Inferior parietal cortex (tissue), 1 donor: Measurements from ENCODE around the gene PROM1.

Experiments used
- DNase-seq: peaks from one replicate; pipeline ENCODE4 v3.0.0-alpha.2; 2016; ENCODE audit errors: extremely low spot score

The PROM1 gene

DNA sequence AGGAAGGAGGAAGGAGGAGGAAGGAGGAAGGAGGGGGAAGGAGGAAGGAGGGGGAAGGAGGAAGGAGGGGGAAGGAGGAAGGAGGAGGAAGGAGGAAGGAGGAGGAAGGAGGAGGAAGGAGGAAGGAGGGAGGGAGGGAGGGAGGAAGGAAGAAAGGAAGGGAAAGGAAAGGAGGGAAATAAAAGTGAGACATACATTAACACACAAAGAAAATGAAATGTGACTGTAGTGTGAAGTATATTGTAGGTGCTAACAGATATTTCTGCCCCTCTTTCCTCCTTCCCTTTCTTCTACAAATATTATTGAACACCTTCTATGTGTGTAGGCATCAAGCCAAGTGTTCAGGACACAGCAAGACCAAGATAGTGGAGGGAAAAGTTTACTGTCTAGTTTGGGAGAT, 26.4 kb upstream of the PROM1 start:
- DNase-seq: no peak

DNA sequence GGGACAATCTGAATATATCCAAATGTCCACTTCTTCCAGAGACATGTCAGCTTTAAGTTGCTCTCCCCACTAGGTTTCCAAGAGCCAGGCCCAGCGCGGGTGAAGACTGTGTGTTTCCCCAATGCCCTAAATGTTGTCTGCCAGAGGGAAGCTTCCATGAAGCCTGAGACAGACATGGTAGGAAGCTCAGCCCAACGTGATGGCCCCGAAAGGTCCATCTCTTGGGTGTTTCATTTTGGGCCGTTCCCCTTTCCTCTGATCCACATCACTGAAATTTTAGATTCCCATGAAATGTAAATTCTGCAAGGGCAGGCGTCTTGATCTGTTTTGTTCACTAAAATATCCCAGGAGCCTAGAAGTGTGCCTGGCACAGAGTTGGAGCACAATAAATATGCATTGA, 25.4 kb upstream of the PROM1 start:
- DNase-seq: no peak

DNA sequence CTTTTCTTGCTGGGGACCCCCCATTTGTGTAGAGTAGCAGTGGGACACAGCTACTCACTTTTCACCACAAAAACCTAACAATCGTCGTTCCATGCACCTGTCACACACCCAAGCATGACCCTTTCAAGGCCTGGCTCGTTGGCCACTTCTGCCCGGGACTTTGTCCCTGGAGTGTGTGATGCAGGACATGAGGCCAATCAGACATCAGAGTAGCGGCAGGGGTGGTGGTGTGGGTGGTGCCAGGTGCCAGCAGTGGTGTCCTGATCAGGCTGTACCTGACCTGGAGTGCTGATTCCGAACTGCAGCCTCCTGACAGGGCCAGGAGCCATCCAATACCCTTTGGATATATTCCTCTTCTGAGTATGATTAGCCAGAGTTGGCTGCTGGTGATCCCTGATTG, 23.1 kb upstream of the PROM1 start:
- no peak for DNase-seq

- no peak for DNase-seq
Measured at GRCh38 chr4:16104520-16104919, 20.7 kb upstream of the PROM1 start.

DNA sequence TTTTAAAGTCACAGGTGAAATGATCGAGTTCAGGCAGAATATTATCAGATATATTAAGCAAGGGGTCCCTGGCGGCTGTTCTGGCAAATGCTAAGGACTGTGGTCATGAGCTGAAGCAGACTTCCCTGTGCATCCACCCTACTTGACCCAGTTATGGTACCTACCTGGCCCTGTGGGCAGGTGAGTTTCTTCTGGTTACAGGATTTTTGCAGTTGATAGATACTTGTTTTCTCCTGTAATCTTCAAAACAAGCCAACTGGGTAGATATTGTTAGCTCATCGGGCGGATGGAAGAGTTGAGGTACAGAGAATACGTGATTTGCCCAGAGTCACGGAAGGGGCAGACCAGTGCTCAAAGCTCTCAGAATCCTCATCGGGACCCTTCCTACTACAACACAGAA, 18.5 kb upstream of the PROM1 start:
- no peak for DNase-seq

GRCh38 chr4:16100833-16101232, 17.0 kb upstream of the PROM1 start:
- DNase-seq: no peak

DNA sequence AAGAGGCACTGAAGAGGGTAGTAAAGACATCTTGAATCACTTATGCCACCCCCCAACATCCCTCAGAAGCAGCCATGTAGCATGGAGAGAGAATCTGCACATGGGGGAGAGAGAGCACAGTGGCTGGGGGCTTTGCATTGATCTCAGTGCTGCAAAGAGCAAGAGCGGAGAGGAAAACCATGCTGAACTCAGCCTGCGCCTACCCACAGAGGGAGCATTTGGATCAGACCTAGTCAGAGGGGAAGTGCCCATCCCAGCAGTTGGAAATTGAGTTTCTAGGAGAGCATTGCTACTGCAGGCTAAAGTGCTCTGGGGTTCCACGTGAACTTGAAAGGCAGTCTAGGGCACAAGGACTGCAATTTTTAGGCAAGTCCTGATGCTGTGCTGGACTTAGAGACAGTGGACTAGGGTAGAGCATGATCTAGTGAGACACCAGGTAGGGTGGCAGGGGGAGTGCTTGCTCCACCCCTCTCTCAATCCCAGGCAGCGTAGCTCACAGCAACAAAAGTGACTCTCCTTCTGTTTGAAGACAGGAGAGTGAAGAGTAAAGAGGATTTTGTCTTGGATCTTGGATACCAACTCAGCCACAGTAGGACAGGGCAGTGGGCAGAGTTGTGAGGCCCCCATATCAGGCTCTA, 9.0 kb upstream of the PROM1 start:
- DNase-seq: no peak

DNA sequence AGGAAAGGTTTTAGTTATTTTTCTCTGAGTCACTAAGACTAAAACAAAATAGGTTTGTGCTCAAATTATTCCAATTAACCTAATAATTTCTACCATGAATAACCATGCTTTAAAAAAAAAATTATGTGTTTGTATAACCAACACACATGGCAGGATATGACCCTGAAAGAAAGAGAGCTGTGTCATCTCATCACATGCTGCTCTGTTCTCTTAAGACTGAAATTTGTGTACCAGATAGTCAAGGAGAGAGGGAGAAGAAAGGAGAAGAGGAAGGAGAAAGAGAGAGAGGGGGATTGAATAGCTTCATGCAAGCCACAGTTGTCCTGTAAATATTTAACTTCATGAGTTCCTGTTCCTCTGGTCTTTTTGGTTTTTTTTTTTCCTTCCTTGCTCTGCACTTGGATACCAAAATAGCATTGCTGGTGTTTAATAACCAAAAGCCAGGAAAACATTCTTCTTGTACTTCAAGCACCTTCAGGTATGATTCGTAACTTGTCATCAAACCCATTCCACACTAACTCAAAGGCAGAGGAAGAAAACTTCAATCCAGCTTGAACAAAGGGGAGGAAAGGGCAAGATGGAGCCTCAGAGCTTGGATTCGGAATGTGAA, 6.4 kb upstream of the PROM1 start:
- no peak for DNase-seq

DNA sequence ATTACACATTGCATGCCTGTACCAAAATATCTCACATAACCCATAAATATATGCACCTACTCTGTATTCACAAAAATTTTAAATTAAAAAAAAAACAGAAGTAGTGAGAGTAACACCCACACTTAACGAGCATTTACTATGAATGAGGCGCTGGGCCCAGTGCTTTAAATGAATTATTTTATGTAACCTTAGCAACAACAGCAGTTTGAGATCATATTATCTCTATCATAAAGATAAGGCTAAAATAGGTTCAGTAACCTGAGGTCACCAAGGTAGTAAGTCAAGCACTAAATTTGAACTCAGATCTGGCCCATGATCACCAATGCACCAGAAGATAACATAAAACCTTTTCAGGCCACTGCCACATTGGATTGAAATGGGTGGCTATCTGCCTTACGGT, 5.3 kb upstream of the PROM1 start:
- DNase-seq: no peak

DNA sequence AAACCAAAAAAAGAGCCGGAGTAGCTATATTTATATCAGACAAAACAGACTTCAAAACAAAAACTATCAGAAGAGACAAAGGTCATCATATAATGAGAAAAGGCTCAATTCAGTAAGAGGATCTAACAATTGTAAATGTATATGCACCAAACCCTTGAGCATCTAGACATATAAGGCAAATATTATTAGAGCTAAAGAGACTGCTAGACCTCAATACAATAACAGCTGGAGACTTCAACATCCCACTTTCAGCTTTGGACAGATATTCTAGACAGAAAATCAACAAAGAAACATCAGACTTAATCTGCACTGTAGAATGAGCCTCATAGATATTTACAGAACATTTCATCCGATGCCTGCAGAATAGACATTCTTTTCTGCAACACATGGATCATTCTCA, 4.8 kb upstream of the PROM1 start:
- no peak for DNase-seq

GRCh38 chr4:16085822-16086221, 2.0 kb upstream of the PROM1 start:
- DNase-seq: no peak

GRCh38 chr4:16082426-16083240, 1.2 kb downstream of the PROM1 start:
- no peak for DNase-seq

- DNase-seq: no peak
Measured at GRCh38 chr4:16082041-16082425, 1.8 kb downstream of the PROM1 start.

GRCh38 chr4:16079046-16079445, 4.8 kb downstream of the PROM1 start:
- no peak for DNase-seq

- DNase-seq: no peak
Measured at GRCh38 chr4:16078195-16078760, 5.5 kb downstream of the PROM1 start.

DNA sequence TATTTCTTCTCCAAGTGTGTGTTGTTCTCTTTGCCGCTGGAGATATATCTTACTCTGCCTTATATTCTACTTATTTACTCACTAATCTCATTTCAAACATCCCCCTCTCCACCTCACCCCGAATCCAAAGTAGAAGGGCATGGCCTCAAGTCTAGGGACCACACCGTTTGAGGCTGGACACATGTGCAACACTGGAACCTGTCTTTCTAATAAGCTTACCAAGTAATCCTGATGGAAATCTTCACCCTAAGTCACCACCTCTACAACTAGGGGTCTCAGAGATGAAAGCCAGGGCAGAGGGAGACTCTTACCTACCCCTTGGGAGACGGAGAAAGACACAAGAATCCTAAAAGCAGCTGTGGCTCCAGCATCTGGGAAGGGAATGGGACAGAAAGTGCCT, 6.0 kb downstream of the PROM1 start:
- DNase-seq: no peak

DNA sequence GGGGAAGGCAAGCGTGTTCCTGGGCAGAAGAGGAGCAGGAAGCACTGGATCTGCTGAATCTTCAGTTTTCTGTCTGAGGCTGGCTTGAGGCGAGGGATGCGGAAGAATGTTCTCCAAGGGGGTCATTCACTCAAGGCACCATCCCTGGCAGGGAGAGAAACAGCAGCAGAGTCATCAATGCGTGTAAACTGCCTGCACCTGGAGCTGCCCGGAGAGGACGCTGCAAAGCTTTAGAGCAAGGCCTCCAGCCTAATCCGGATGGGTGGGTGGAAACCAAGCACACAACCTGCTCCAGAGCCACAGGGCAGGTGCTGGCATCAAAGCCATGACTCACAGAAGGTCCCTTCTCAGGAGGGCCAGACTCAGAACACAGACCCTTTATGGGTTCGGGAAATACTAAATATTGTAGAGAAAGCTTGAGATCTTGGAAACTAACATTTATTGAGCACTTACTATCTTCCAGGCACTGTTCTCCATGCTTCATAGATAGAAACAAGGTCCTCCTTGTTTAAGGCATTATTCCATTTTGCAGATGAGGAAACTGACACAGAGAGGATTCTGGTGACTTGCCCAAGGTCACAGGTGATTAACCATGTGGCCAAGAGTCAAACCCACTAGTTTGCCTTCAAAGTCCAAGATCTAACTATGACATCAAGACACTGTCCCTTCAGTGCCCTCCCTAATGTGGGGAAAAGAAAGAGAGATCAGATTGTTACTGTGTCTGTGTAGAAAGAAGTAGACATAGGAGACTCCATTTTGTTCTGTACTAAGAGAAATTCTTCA, 7.7 kb downstream of the PROM1 start:
- DNase-seq: no peak

DNA sequence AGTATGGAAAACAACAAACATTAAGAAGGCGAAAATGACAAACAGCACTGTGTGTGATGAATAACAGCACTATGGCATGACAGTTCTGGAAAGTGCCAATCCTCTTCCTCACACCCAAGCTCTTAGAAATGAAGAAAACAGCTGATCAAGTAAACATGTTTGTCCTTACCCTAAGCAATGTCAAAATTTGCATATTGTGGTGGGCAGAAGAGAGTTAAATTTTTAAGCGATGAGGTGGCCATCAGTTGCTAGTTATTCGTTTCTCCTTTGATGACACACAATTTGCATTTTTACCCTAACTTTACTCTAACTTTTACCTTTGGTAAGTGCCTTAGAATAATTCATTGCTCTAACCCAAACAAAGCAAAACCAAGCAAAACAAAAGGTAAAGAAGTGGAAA, 8.8 kb downstream of the PROM1 start:
- no peak for DNase-seq

GRCh38 chr4:16072168-16072567, 11.7 kb downstream of the PROM1 start:
- no peak for DNase-seq

DNA sequence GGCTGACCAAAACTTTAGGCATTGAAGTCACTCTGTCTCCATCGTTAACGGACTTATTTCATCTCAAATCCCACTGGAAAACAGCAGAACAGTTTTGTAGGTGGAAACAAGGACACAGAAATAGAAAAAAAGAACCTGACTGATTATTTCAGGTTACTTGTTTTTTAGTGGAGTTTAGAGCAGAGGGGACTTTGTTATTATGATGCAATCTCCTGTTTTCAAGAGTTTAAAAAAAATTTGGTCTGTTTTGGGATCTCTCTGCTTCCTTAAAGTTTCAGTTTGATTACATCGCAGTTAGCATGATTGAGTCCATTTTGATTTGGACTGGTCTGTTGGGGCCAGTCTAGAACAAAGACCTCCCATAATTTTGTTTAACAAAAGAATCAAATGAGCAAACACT, 13.6 kb downstream of the PROM1 start:
- DNase-seq: no peak

DNA sequence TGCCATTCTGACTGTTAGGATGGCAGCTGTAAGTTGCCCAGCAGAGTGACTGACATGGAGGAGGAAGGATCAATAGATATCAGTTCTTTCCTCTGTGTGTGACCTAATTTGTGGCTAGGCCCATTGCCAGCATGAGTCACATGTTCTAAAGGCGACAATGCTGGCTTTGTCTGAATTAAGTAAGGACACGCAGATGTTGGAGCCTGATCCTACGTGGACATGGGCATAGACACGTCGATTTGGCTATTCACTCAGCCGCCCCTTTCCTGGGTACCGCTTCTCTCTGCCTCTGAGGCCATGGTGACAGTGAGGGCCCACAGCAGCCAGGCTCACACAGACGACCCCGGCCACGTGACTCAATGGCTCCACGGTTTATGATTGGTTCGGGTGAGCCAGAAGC, 16.3 kb downstream of the PROM1 start:
- peak; percentile 70 for DNase-seq

GRCh38 chr4:16066586-16067128, 17.2 kb downstream of the PROM1 start:
- DNase-seq: no peak
